A549 (cell line): ENCODE results near the gene LINGO3. TPM values are rescaled to one million over a fixed set of nuclear protein-coding genes. Genes with fewer than 3 reads are reported as not detected.

Source experiments
- ATAC-seq, 2 experiments: fragments of 200-7000 bp in 1 of 2; fragments of >200 bp in 1 of 2; cut with Nextera tagmentation in 1 of 2; cut with Tn5 transposase in 1 of 2; 3 replicates each; pipeline versions ENCODE4 v1.8.0 to v1.9.1; 2018 to 2020; ENCODE audit warnings: mild to moderate bottlenecking in 1 of 2, moderate library complexity in 1 of 2
- CTCF ChIA-PET: fragments of 300-600 bp; sonication (Branson Sonifier 250); formaldehyde crosslinking; extraction: SDS; loops from one replicate; lab custom pipeline; 2021; ENCODE audit warnings: antibody characterized with exemption, inconsistent platforms; lab: Yijun Ruan, JAX
- POLR2A ChIA-PET: fragments of 350-600 bp; formaldehyde crosslinking; extraction: SDS; loops from one replicate; lab custom pipeline; 2021; ENCODE audit warnings: antibody characterized with exemption, inconsistent platforms; lab: Yijun Ruan, JAX
- DNase-seq, 2 experiments: peaks; one replicate each; pipeline versions ENCODE4 v3.0.0 to v3.0.0-alpha.2; 2011 to 2016; ENCODE audit warnings: low read depth in 1 of 2, low spot score in 1 of 2
- FAIRE-seq: peaks from 2 replicates; lab custom pipeline; 2011; peaks lifted over from hg19 to GRCh38; lab: Jason Lieb, UNC
- H3K27ac ChIP-seq, 2 experiments: fragments of >200 bp; sonication (Bioruptor Twin); formaldehyde crosslinking; 3 replicates each; pipeline ENCODE4 v1.5.1; 2016 to 2017
- H3K4me1 ChIP-seq: fragments of >200 bp; sonication (Bioruptor Twin); formaldehyde crosslinking; 3 replicates; pipeline ENCODE4 v1.6.1; 2016
- H3K4me2 ChIP-seq: fragments of >200 bp; sonication (Bioruptor Twin); formaldehyde crosslinking; 3 replicates; pipeline ENCODE4 v1.6.1; 2016
- H3K4me3 ChIP-seq: fragments of >200 bp; sonication (Bioruptor Twin); formaldehyde crosslinking; 3 replicates; pipeline ENCODE4 v1.5.1; 2016
- H3K9me3 ChIP-seq: fragments of >200 bp; sonication (Bioruptor Twin); formaldehyde crosslinking; 3 replicates; pipeline ENCODE4 v1.6.1; 2016
- CBX8 ChIP-seq: fragments of 200-600 bp; sonication (generic); IDR thresholded peaks from 2 replicates; pipeline ENCODE4 v1.6.1; 2016
- CEBPB ChIP-seq, 2 experiments: fragments of >200 bp in 1 of 2; sonication (Bioruptor Twin) in 1 of 2; formaldehyde crosslinking in 1 of 2; IDR thresholded peaks; 2 replicates each; pipeline ENCODE4 v1.6.1; 2012 to 2016
- E2F6 ChIP-seq: IDR thresholded peaks from 2 replicates; pipeline ENCODE4 v1.6.1; 2012; ENCODE audit warnings: low read depth, borderline replicate concordance
- EHF ChIP-seq: fragments of 250-450 bp; sonication (Bioruptor Pico); IDR thresholded peaks from 2 replicates; pipeline ENCODE4 v1.5.0; 2020; ENCODE audit warnings: mild to moderate bottlenecking
- EHMT2 ChIP-seq: fragments of 200-600 bp; sonication (generic); IDR thresholded peaks from 2 replicates; pipeline ENCODE4 v1.6.1; 2016; ENCODE audit warnings: antibody characterized with exemption, low read depth, mild to moderate bottlenecking, moderate library complexity
- ELK1 ChIP-seq: fragments of 150-350 bp; IDR thresholded peaks from 2 replicates; pipeline ENCODE4 v1.6.1; 2014; ENCODE audit warnings: low read depth, mild to moderate bottlenecking, low read length
- EP300 ChIP-seq, 2 experiments: fragments of >200 bp; sonication (Bioruptor Twin); formaldehyde crosslinking; IDR thresholded peaks; 2 replicates in 1 of 2; 3 replicates in 1 of 2; pipeline ENCODE4 v1.6.1; 2016 to 2017
- FOXS1 ChIP-seq: fragments of 250-450 bp; sonication (Bioruptor Pico); IDR thresholded peaks from 2 replicates; pipeline ENCODE4 v1.5.0; 2020; ENCODE audit warnings: mild to moderate bottlenecking, moderate library complexity
- HES2 ChIP-seq: fragments of >200 bp; sonication (Bioruptor Twin); formaldehyde crosslinking; IDR thresholded peaks from 2 replicates; pipeline ENCODE4 v1.6.1; 2016
- HEYL ChIP-seq: fragments of 250-450 bp; sonication (Bioruptor Pico); IDR thresholded peaks from 2 replicates; pipeline ENCODE4 v1.8.0; 2021; ENCODE audit warnings: mild to moderate bottlenecking, moderate library complexity
- HMGXB4 ChIP-seq: fragments of 250-450 bp; sonication (Bioruptor Pico); IDR thresholded peaks from 2 replicates; pipeline ENCODE4 v1.5.0; 2021; ENCODE audit warnings: mild to moderate bottlenecking, moderate library complexity, borderline replicate concordance
- JUNB ChIP-seq: fragments of >200 bp; sonication (Bioruptor Twin); formaldehyde crosslinking; IDR thresholded peaks from 2 replicates; pipeline ENCODE4 v1.6.1; 2016
- KDM1A ChIP-seq: fragments of 200-600 bp; sonication (generic); IDR thresholded peaks from 2 replicates; pipeline ENCODE4 v1.6.1; 2016; ENCODE audit warnings: low read depth, mild to moderate bottlenecking
- MAFK ChIP-seq: fragments of 450-650 bp; IDR thresholded peaks from 2 replicates; pipeline ENCODE4 v1.6.1; 2014; ENCODE audit not compliant: partially characterized antibody
- MYC ChIP-seq: IDR thresholded peaks from 2 replicates; pipeline ENCODE4 v1.6.1; 2012; ENCODE audit warnings: mild to moderate bottlenecking, inconsistent platforms, low read length, improper control_type of control experiment, borderline replicate concordance
- NPAS2 ChIP-seq: fragments of 250-450 bp; sonication (Bioruptor Pico); IDR thresholded peaks from 2 replicates; pipeline ENCODE4 v1.8.0; 2022; ENCODE audit warnings: mild to moderate bottlenecking, moderate library complexity, borderline replicate concordance
- NR3C1 ChIP-seq: fragments of >200 bp; sonication (Bioruptor Twin); formaldehyde crosslinking; IDR thresholded peaks from 3 replicates; pipeline ENCODE4 v1.6.1; 2017
- POLR2A ChIP-seq: IDR thresholded peaks from 2 replicates; pipeline ENCODE4 v1.6.1; 2012; ENCODE audit warnings: mild to moderate bottlenecking, low read length
- RARB ChIP-seq: fragments of 250-450 bp; sonication (Bioruptor Pico); IDR thresholded peaks from 2 replicates; pipeline ENCODE4 v1.8.0; 2021; ENCODE audit warnings: mild to moderate bottlenecking, moderate library complexity
- RCOR1 ChIP-seq: fragments of 150-350 bp; IDR thresholded peaks from 2 replicates; pipeline ENCODE4 v1.6.1; 2014; ENCODE audit warnings: antibody characterized with exemption, low read length, low read depth
- RFX5 ChIP-seq: fragments of 450-650 bp; IDR thresholded peaks from 2 replicates; pipeline ENCODE4 v1.7.1; 2014; ENCODE audit warnings: antibody characterized with exemption, mild to moderate bottlenecking, moderate library complexity
- RNF2 ChIP-seq: fragments of 200-600 bp; sonication (generic); IDR thresholded peaks from 2 replicates; pipeline ENCODE4 v1.6.1; 2016; ENCODE audit warnings: low read depth, mild to moderate bottlenecking, antibody characterized with exemption, moderate library complexity, borderline replicate concordance
- TFCP2L1 ChIP-seq: fragments of 250-450 bp; sonication (Bioruptor Pico); IDR thresholded peaks from 2 replicates; pipeline ENCODE4 v1.5.0; 2021; ENCODE audit warnings: mild to moderate bottlenecking
- TP53 ChIP-seq: fragments of 250-450 bp; sonication (Bioruptor Pico); IDR thresholded peaks from 2 replicates; pipeline ENCODE4 v1.5.0; 2021; ENCODE audit warnings: mild to moderate bottlenecking, moderate library complexity
- USF2 ChIP-seq: fragments of 450-650 bp; IDR thresholded peaks from 2 replicates; pipeline ENCODE4 v1.6.1; 2014; ENCODE audit warnings: antibody characterized with exemption
- ZC3H11A ChIP-seq: fragments of 450-650 bp; IDR thresholded peaks from 2 replicates; pipeline ENCODE4 v1.6.1; 2014; ENCODE audit warnings: antibody characterized with exemption, mild to moderate bottlenecking
- ZNF302 ChIP-seq: fragments of 250-450 bp; sonication (Bioruptor Pico); IDR thresholded peaks from 2 replicates; pipeline ENCODE4 v1.9.0; 2021; ENCODE audit warnings: inconsistent platforms, mild to moderate bottlenecking, moderate library complexity
- WGBS: methylation state at CpG from one replicate; pipeline ENCODE4 v1.1.6; 2017; ENCODE audit errors: missing lambda C conversion rate; 5-methylcytosine and 5-hydroxymethylcytosine counted together
- polyA plus RNA-seq, 4 experiments: library from polyadenylated mRNA; depleted of rRNA in 3 of 4; stranded (reverse); fragments of >200 nt; fragmentation: RNase III in 1 of 4; extraction: RNeasy Plus Mini Kit Qiagen cat#74134 plus additional on column Dnase treatment in 1 of 4; gene quantifications; 2 replicates in 3 of 4; 3 replicates in 1 of 4; pipeline ENCODE4 v1.2.3, GENCODE V29; 2011 to 2017

Gene LINGO3
- polyA plus RNA-seq, 2 of the 4 experiments (the other 2 are of a cell fraction): not detected

GRCh38 chr19:2342656-2343288, 34.8 kb upstream of the LINGO3 start (continued):
- TF ChIP-seq USF2 (no peak), MYC (no peak), HES2 (no peak), TP53 (CRISPR knock-in tag) (no peak), CBX8 (no peak)

GRCh38 chr19:2341982-2342381, 34.0 kb upstream of the LINGO3 start:
- Histone ChIP-seq H3K9me3 (no peaks in the 10 kb centered on the region), H3K4me3 (no peak overlapping the region), H3K27ac (no peak overlapping the region), H3K4me2 (no peak overlapping the region), H3K4me1 (no peaks in the 10 kb centered on the region)
- WGBS: 85% methylated on average over 13 of the region's 15 CpGs
- POLR2A ChIA-PET: no interaction called here
- no peak for ATAC-seq
- DNase-seq: no peak
- TF ChIP-seq CBX8: no peak
- no peak for TF ChIP-seq NR3C1
- TF ChIP-seq ZC3H11A: no peak
- no peak for TF ChIP-seq POLR2A
- TF ChIP-seq EHF (CRISPR knock-in tag): no peak
- no peak for TF ChIP-seq TFCP2L1 (CRISPR knock-in tag)
- no peak for TF ChIP-seq EP300 (IDR thresholded peaks at IDR 0.05)
- TF ChIP-seq E2F6: no peak
- no peak for TF ChIP-seq RFX5
- TF ChIP-seq HEYL: no peak
- no peak for TF ChIP-seq JUNB
- TF ChIP-seq KDM1A: no peak
- TF ChIP-seq NPAS2: no peak
- TF ChIP-seq ZNF302 (CRISPR knock-in tag): no peak
- FAIRE-seq: no peak
- CTCF ChIA-PET: no interaction called here

- H3K9me3 ChIP-seq: no peaks in the 10 kb centered on the region
- POLR2A ChIA-PET: no interaction called here
- no peak for TF ChIP-seq ELK1
- no peak for TF ChIP-seq RNF2
- TF ChIP-seq MYC: no peak
- no peak for TF ChIP-seq RCOR1
- no peak for TF ChIP-seq RFX5
- no peak for TF ChIP-seq HMGXB4 (CRISPR knock-in tag)
- TF ChIP-seq NR3C1: no peak
- no peak for TF ChIP-seq CEBPB (IDR thresholded peaks at IDR 0.05)
- TF ChIP-seq CBX8: no peak
- no peak for TF ChIP-seq POLR2A
- no peak for TF ChIP-seq EHMT2
- no peak for TF ChIP-seq MAFK
- no peak for TF ChIP-seq FOXS1 (CRISPR knock-in tag)
- no peak for TF ChIP-seq RARB (CRISPR knock-in tag)
- TF ChIP-seq NPAS2: no peak
- TF ChIP-seq, all 56 proteins: peak for 0
- DNase-seq: no peak
- Histone ChIP-seq H3K4me1 (no peaks in the 10 kb centered on the region), H3K4me3 (no peak overlapping the region), H3K27ac (no peak overlapping the region), H3K4me2 (no peak overlapping the region)
- FAIRE-seq: no peak
- ATAC-seq: no peak
- WGBS: 92% methylated on average over 10 of the region's 24 CpGs
- CTCF ChIA-PET: no interaction called here
Observed at GRCh38 chr19:2341244-2341751, 33.3 kb upstream of the LINGO3 start.
